SK-N-SH (cell line): Measurements from ENCODE around the gene DLL1. TPM values are rescaled to one million over a fixed set of nuclear protein-coding genes. Genes with fewer than 3 reads are reported as not detected.
A peak's percentile ranks its signal among the peaks of the same experiment; 100 is the strongest.

Experiments
- CTCF ChIA-PET: fragments of 300-600, 350-600 bp; formaldehyde crosslinking; extraction: SDS; loops from one replicate; lab custom pipeline; 2021; lab: Yijun Ruan, JAX
- POLR2A ChIA-PET: fragments of 350-600 bp; sonication (Branson Sonifier 250); formaldehyde crosslinking; extraction: SDS; loops from one replicate; lab custom pipeline; 2020; ENCODE audit warnings: antibody characterized with exemption, inconsistent platforms; lab: Yijun Ruan, JAX
- DNase-seq: peaks from one replicate; pipeline ENCODE4 v3.0.0; 2012
- H2AFZ ChIP-seq: fragments of 200-600 bp; sonication (generic); 2 replicates; pipeline ENCODE4 v1.8.1; 2016; ENCODE audit warnings: antibody characterized with exemption, mild to moderate bottlenecking, low read depth
- H3F3A ChIP-seq: fragments of 200-600 bp; sonication (generic); replicated peaks from 2 replicates; pipeline ENCODE3; 2016; ENCODE audit warnings: antibody characterized with exemption, mild to moderate bottlenecking; ENCODE audit not compliant: insufficient read depth
- H3K27ac ChIP-seq, 2 experiments: fragments of 200-500 bp in 1 of 2; fragments of 200-600 bp in 1 of 2; sonication (Bioruptor generic) in 1 of 2; sonication (generic), shearing (Covaris generic) in 1 of 2; 2 replicates each; pipeline versions ENCODE4 v1.5.1 to v1.6.1; 2014 to 2016; ENCODE audit warnings: low read depth in 2 of 2, inconsistent platforms in 1 of 2, low read length in 1 of 2, mild to moderate bottlenecking in 1 of 2, mixed read lengths in 1 of 2
- H3K27me3 ChIP-seq: fragments of 200-600 bp; sonication (generic), shearing (Covaris generic); 2 replicates; pipeline ENCODE4 v1.6.1; 2016; ENCODE audit warnings: mixed run types; ENCODE audit not compliant: insufficient read depth
- H3K36me3 ChIP-seq, 2 experiments: fragments of 200-500 bp in 1 of 2; fragments of 200-600 bp in 1 of 2; sonication (Bioruptor generic) in 1 of 2; sonication (generic) in 1 of 2; replicated peaks in 1 of 2; 2 replicates each; pipeline versions ENCODE3 to v1.5.1; 2014 to 2016; ENCODE audit warnings: low read length in 1 of 2, mild to moderate bottlenecking in 1 of 2; ENCODE audit not compliant: insufficient read depth in 2 of 2, control insufficient read depth in 1 of 2
- H3K4me1 ChIP-seq, 2 experiments: fragments of 200-500 bp in 1 of 2; fragments of 200-600 bp in 1 of 2; sonication (Bioruptor generic) in 1 of 2; sonication (generic), shearing (Covaris generic) in 1 of 2; 2 replicates each; pipeline versions ENCODE4 v1.5.1 to v1.6.1; 2014 to 2016; ENCODE audit warnings: low read depth in 1 of 2, low read length in 1 of 2, mixed run types in 1 of 2; ENCODE audit not compliant: insufficient read depth in 2 of 2, control insufficient read depth in 1 of 2
- H3K4me2 ChIP-seq: fragments of 200-600 bp; sonication (generic), shearing (Covaris generic); 2 replicates; pipeline ENCODE4 v1.6.1; 2017; ENCODE audit warnings: mixed run types
- H3K4me3 ChIP-seq, 2 experiments: fragments of 200-500 bp in 1 of 2; fragments of 200-600 bp in 1 of 2; sonication (Bioruptor generic) in 1 of 2; sonication (generic), shearing (Covaris generic) in 1 of 2; 2 replicates each; pipeline versions ENCODE4 v1.5.1 to v1.8.1; 2014 to 2016; ENCODE audit warnings: low read depth in 2 of 2, inconsistent platforms in 1 of 2, low read length in 1 of 2, mild to moderate bottlenecking in 1 of 2, mixed read lengths in 1 of 2, moderate library complexity in 1 of 2
- H3K79me2 ChIP-seq: fragments of 200-600 bp; sonication (generic); 2 replicates; pipeline ENCODE4 v1.8.1; 2017; ENCODE audit warnings: mild to moderate bottlenecking; ENCODE audit not compliant: insufficient read depth
- H3K9ac ChIP-seq: fragments of 200-600 bp; sonication (generic); 2 replicates; pipeline ENCODE4 v1.6.1; 2017; ENCODE audit warnings: mixed run types
- H3K9me2 ChIP-seq: fragments of 200-600 bp; sonication (generic); 2 replicates; pipeline ENCODE4 v1.6.1; 2017; ENCODE audit warnings: mixed run types
- H3K9me3 ChIP-seq: fragments of 200-600 bp; sonication (generic); 2 replicates; pipeline ENCODE4 v1.6.1; 2017; ENCODE audit warnings: mixed run types, mild to moderate bottlenecking, moderate library complexity
- H4K20me1 ChIP-seq: fragments of 200-600 bp; sonication (generic); 2 replicates; pipeline ENCODE4 v1.6.1; 2017; ENCODE audit warnings: mild to moderate bottlenecking, mixed run types; ENCODE audit not compliant: insufficient read depth
- ELF1 ChIP-seq: IDR thresholded peaks from 2 replicates; pipeline ENCODE4 v1.4.0; 2012
- EZH2phosphoT487 ChIP-seq: fragments of 200-600 bp; sonication (generic); IDR thresholded peaks from 2 replicates; pipeline ENCODE4 v1.6.1; 2017; ENCODE audit warnings: low read depth, mixed run types, mild to moderate bottlenecking, antibody characterized with exemption, moderate library complexity, borderline replicate concordance
- FOXJ3 ChIP-seq: sonication (generic); formaldehyde crosslinking; IDR thresholded peaks from 2 replicates; pipeline ENCODE4 v1.5.1; 2020; ENCODE audit warnings: mild to moderate bottlenecking, missing genetic modification reagents
- FOXM1 ChIP-seq: IDR thresholded peaks from 2 replicates; pipeline ENCODE4 v1.4.0; 2012; ENCODE audit warnings: low read depth, mild to moderate bottlenecking
- GABPA ChIP-seq: IDR thresholded peaks from 2 replicates; pipeline ENCODE4 v1.4.0; 2012; ENCODE audit warnings: low read depth, mild to moderate bottlenecking
- GATA2 ChIP-seq: sonication (generic); formaldehyde crosslinking; IDR thresholded peaks from 2 replicates; pipeline ENCODE4 v1.5.0; 2020; ENCODE audit warnings: mild to moderate bottlenecking, missing genetic modification reagents
- JUND ChIP-seq: IDR thresholded peaks from 2 replicates; pipeline ENCODE4 v1.4.0; 2012
- MEF2A ChIP-seq: IDR thresholded peaks from 2 replicates; pipeline ENCODE4 v1.4.0; 2012; ENCODE audit warnings: low read depth, borderline replicate concordance
- MXI1 ChIP-seq: IDR thresholded peaks from 2 replicates; pipeline ENCODE4 v1.6.1; 2012; ENCODE audit warnings: mild to moderate bottlenecking, low read depth, low read length, improper control_type of control experiment
- NFIC ChIP-seq: IDR thresholded peaks from 2 replicates; pipeline ENCODE4 v1.4.0; 2012; ENCODE audit warnings: borderline replicate concordance
- NRF1 ChIP-seq: IDR thresholded peaks from 2 replicates; pipeline ENCODE4 v1.6.1; 2012; ENCODE audit warnings: low read depth, mild to moderate bottlenecking, low read length
- POLR2AphosphoS5 ChIP-seq: IDR thresholded peaks from 2 replicates; pipeline ENCODE4 v1.6.1; 2012; ENCODE audit warnings: low read depth, low read length
- RAD21 ChIP-seq: IDR thresholded peaks from 2 replicates; pipeline ENCODE4 v1.6.1; 2012; ENCODE audit warnings: mild to moderate bottlenecking, low read length
- RCOR1 ChIP-seq: fragments of 150-350 bp; IDR thresholded peaks from 2 replicates; pipeline ENCODE4 v1.6.1; 2017; ENCODE audit warnings: antibody characterized with exemption, low read length
- RFX5 ChIP-seq: IDR thresholded peaks from 2 replicates; pipeline ENCODE4 v1.6.1; 2012; ENCODE audit warnings: mild to moderate bottlenecking, improper control_type of control experiment, low read length
- RXRA ChIP-seq: IDR thresholded peaks from 2 replicates; pipeline ENCODE4 v1.4.0; 2012; ENCODE audit warnings: low read depth, mild to moderate bottlenecking, borderline replicate concordance
- SIN3A ChIP-seq: IDR thresholded peaks from 2 replicates; pipeline ENCODE4 v1.6.1; 2012; ENCODE audit warnings: low read depth, mild to moderate bottlenecking, low read length, moderate library complexity, borderline replicate concordance
- SMC3 ChIP-seq: IDR thresholded peaks from 2 replicates; pipeline ENCODE4 v1.6.1; 2012; ENCODE audit warnings: low read depth, low read length, improper control_type of control experiment
- TAF1 ChIP-seq: IDR thresholded peaks from 2 replicates; pipeline ENCODE4 v1.6.1; 2012; ENCODE audit warnings: low read depth, mild to moderate bottlenecking, low read length, moderate library complexity, borderline replicate concordance
- YY1 ChIP-seq: IDR thresholded peaks from 2 replicates; pipeline ENCODE4 v1.4.0; 2012; ENCODE audit warnings: low read depth, mild to moderate bottlenecking
- WGBS: methylation state at CpG from one replicate; pipeline ENCODE4 v1.1.6; 2017; ENCODE audit warnings: low lambda C conversion rate; 5-methylcytosine and 5-hydroxymethylcytosine counted together
- polyA plus RNA-seq, 3 experiments: library from polyadenylated mRNA; depleted of rRNA; stranded (reverse); fragments of >200 nt; gene quantifications; 2 replicates each; pipeline ENCODE4 v1.2.3, GENCODE V29; 2012
- TF ChIP-seq, protein P1 (sequence below): IDR thresholded peaks from 2 replicates; pipeline ENCODE4; 2012
- TF ChIP-seq, protein P2 (sequence below): fragments of 150-350 bp; IDR thresholded peaks from 2 replicates; pipeline ENCODE4 v1.6.1; 2017; ENCODE audit warnings: antibody characterized with exemption, low read length, low read depth, borderline replicate concordance

The DLL1 gene
- polyA plus RNA-seq, 1 of the 3 experiments (the other 2 are of a cell fraction), result 0.25 TPM

DNA sequence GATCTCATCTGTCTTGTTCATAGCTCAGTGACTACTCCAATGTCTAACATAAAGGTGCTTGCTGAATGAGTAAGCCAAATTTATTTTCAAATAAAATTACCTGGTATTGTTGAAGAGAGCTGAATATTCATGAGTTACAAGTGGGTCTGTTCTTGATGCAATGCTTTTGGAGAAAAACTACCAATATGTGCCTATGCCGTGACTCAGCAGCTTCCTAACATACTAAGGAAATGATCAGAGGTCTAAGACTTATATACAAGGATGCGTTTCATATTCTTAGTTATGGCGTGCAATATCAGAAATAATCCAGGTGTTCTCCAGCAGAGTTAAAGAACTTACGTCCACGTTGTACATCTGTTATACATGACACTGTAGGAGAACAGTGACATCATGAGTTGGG, 20.8 kb upstream of the DLL1 start:
- TF ChIP-seq FOXM1 (no peak), GATA2 (CRISPR knock-in tag) (no peak), POLR2AphosphoS5 (no peak), RXRA (no peak)
- TF ChIP-seq, protein P1, sequence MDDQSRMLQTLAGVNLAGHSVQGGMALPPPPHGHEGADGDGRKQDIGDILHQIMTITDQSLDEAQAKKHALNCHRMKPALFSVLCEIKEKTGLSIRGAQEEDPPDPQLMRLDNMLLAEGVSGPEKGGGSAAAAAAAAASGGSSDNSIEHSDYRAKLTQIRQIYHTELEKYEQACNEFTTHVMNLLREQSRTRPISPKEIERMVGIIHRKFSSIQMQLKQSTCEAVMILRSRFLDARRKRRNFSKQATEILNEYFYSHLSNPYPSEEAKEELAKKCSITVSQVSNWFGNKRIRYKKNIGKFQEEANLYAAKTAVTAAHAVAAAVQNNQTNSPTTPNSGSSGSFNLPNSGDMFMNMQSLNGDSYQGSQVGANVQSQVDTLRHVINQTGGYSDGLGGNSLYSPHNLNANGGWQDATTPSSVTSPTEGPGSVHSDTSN, result no peak
- TF ChIP-seq, protein P2, sequence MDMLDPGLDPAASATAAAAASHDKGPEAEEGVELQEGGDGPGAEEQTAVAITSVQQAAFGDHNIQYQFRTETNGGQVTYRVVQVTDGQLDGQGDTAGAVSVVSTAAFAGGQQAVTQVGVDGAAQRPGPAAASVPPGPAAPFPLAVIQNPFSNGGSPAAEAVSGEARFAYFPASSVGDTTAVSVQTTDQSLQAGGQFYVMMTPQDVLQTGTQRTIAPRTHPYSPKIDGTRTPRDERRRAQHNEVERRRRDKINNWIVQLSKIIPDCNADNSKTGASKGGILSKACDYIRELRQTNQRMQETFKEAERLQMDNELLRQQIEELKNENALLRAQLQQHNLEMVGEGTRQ, result no peak
- peaks cover 99% of the 10 kb centered on the region for H3K79me2 ChIP-seq
- H3K4me2 ChIP-seq, result no peak overlapping the region
- H3K9ac ChIP-seq, result no peak overlapping the region
- no peak overlapping the region for H3K27ac ChIP-seq
- no peaks in the 10 kb centered on the region for H3K9me2 ChIP-seq
- H4K20me1 ChIP-seq, result peaks cover 75% of the 10 kb centered on the region
- 96% methylated on average over 5 of the region's 5 CpGs for WGBS
- H3K9me3 ChIP-seq, result no peaks in the 10 kb centered on the region
- H3K4me1 ChIP-seq, result peaks cover 11 to 32% of the 10 kb centered on the region in 2 experiments; a peak in 3 of 4 replicates
- ChIA-PET CTCF (interaction anchor here (1.2 kb wide), 1 partner anchor 480 kb away, joined by 4 read pairs; no protein-coding TSS in a partner anchor), POLR2A (no interaction called here)
- H2AFZ ChIP-seq, result no peak overlapping the region
- H3F3A ChIP-seq, result peaks cover 3% of the 10 kb centered on the region
- H3K27me3 ChIP-seq, result no peaks in the 10 kb centered on the region
- peaks cover 7 to 25% of the 10 kb centered on the region in 2 experiments for H3K36me3 ChIP-seq
- no peak overlapping the region for H3K4me3 ChIP-seq
- no peak for DNase-seq

DNA sequence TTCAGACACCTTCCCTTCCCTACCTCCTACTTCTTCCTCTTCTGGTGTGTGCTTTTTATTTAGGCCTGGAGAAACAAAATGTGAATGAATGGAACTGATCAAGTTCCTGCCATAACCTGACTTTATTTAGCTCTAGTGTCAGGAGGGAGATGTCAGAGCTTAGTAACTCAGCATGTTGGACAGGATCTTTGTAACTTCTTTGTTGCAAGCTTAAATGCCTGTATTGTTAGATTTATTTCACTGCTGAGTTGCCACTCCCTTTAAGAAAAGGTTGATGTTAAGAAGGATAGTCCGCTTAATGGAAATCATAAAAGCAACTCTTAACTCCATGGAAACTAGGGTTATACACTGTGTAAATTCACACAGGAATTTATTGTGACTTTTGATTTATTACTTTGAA, 17.9 kb upstream of the DLL1 start:
- 92% methylated on average over 1 of the region's 1 CpG for WGBS
- Histone ChIP-seq H3K27ac (no peak overlapping the region), H3K9me3 (no peaks in the 10 kb centered on the region), H2AFZ (no peak overlapping the region), H3K4me2 (peak overlapping the region; percentile 96; the same call in 1 of the 2 replicates), H3K36me3 (peaks cover 0 to 20% of the 10 kb centered on the region in 2 experiments), H3K4me3 (no peak overlapping the region), H4K20me1 (peaks cover 49% of the 10 kb centered on the region), H3K27me3 (no peaks in the 10 kb centered on the region), H3K79me2 (peaks cover 77% of the 10 kb centered on the region), H3K9me2 (no peaks in the 10 kb centered on the region), H3K4me1 (peaks cover 11 to 32% of the 10 kb centered on the region in 2 experiments; a peak in 3 of 4 replicates), H3F3A (no peaks in the 10 kb centered on the region), H3K9ac (no peak overlapping the region)
- ChIA-PET CTCF (interaction anchor here (1.0 to 4.2 kb wide), 4 partner anchors 209 to 518 kb away, joined by 3 to 15 read pairs (median 3); no protein-coding TSS in a partner anchor), POLR2A (no interaction called here)
- no peak for DNase-seq
- TF ChIP-seq RAD21, result no peak
- no peak for TF ChIP-seq GABPA
- TF ChIP-seq RCOR1, result no peak
- no peak for TF ChIP-seq JUND
- no peak for TF ChIP-seq MEF2A
- no peak for TF ChIP-seq NRF1
- TF ChIP-seq TAF1, result no peak
- TF ChIP-seq NFIC, result no peak
- no peak for TF ChIP-seq FOXJ3 (CRISPR knock-in tag)
- no peak for TF ChIP-seq ELF1
- no peak for TF ChIP-seq YY1
- no peak for TF ChIP-seq SMC3
- no peak for TF ChIP-seq RFX5
- TF ChIP-seq, protein P1, result no peak
- TF ChIP-seq, protein P2, result no peak
- no peak for TF ChIP-seq MXI1
- TF ChIP-seq SIN3A, result no peak
- no peak for TF ChIP-seq EZH2phosphoT487
